Activated naive CD4-positive, alpha-beta T cell treated with anti-CD3 and anti-CD28 coated beads, Interleukin-2, amount 10 ng/mL, durations not matched to agents 7 days and 5 days (primary cell): ENCODE data around the gene LIG1.
A peak's percentile ranks its signal among the peaks of the same experiment; 100 is the strongest.

ENCODE experiments used
- CTCF ChIA-PET: fragments of 350-600 bp; sonication (Branson Sonifier 250); formaldehyde crosslinking; loops from one replicate; lab custom pipeline; 2021; ENCODE audit warnings: antibody characterized with exemption; lab: Charles Lee
- DNase-seq: peaks from one replicate; pipeline ENCODE4 v3.0.0-alpha.2; 2020
- H3K27ac Mint-ChIP-seq: one replicate; pipeline ENCODE4 v1.8.0; 2021; ENCODE audit warnings: mild to moderate bottlenecking, moderate library complexity, mixed read lengths
- H3K27me3 Mint-ChIP-seq: one replicate; pipeline ENCODE4 v1.8.0; 2021; ENCODE audit warnings: mild to moderate bottlenecking, mixed read lengths
- H3K36me3 Mint-ChIP-seq: one replicate; pipeline ENCODE4 v1.8.0; 2021; ENCODE audit warnings: mixed read lengths
- H3K4me1 Mint-ChIP-seq: one replicate; pipeline ENCODE4 v1.8.0; 2021; ENCODE audit warnings: mixed read lengths
- H3K4me3 Mint-ChIP-seq: one replicate; pipeline ENCODE4 v1.8.0; 2021; ENCODE audit warnings: mild to moderate bottlenecking, moderate library complexity, mixed read lengths
- H3K9me3 Mint-ChIP-seq: one replicate; pipeline ENCODE4 v1.8.0; 2021; ENCODE audit warnings: mixed read lengths

LIG1 gene

DNA sequence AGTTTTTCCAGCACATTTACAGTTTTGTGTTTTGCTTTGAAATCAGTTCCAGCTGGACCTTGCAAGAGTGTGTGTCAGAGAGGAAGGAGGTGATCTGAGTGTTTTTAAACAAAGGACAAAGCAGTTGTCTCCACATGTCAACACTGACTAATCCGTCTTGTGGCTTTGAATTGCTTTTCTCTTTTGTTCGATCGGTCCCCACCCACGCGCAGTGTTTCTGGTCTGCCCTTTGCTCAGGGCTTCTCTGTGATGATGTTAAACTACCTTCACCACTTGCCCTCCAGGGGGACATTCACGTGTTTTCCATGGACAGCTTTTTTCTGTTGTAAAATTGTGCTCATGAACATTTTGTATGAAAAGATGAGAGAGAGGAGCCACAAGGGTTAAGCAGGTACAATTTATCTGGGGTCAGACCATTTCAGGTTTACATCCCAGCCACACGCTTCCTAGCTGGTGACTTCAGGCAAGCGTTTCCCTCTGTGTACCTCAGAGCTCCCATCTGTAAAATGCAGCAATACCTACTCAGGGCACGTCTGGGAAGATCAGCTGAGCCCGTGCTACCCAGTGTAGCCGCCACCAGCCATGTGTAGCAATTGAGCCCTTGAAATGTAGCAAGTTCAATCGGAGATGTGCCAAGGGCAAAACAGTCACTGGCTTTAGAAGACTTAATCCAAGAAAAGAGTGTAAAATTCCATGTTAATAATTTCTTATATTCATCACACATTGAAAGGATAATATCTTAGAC, 46.1 kb downstream of the LIG1 start:
- peaks cover 7% of the 10 kb centered on the region for H3K4me1 Mint-ChIP-seq
- DNase-seq, result no peak
- H3K27me3 Mint-ChIP-seq, result no peaks in the 10 kb centered on the region
- H3K4me3 Mint-ChIP-seq, result no peak overlapping the region
- no peak overlapping the region for H3K27ac Mint-ChIP-seq
- peaks cover 66% of the 10 kb centered on the region for H3K36me3 Mint-ChIP-seq
- CTCF ChIA-PET, result interaction anchor here (1.0 to 1.1 kb wide), 2 partner anchors 17 to 36 kb away, joined by 3 to 4 read pairs; no protein-coding TSS in a partner anchor
- no peaks in the 10 kb centered on the region for H3K9me3 Mint-ChIP-seq

- H3K36me3 Mint-ChIP-seq, result peaks cover 61% of the 10 kb centered on the region
- H3K4me3 Mint-ChIP-seq, result no peak overlapping the region
- DNase-seq, result no peak
- H3K9me3 Mint-ChIP-seq, result no peaks in the 10 kb centered on the region
- CTCF ChIA-PET, result interaction anchor here (0.7 kb wide), 1 partner anchor 12 kb away, joined by 3 read pairs; the partner anchor contains the start of gene PLA2G4C
- no peaks in the 10 kb centered on the region for H3K27me3 Mint-ChIP-seq
- peaks cover 19% of the 10 kb centered on the region for H3K4me1 Mint-ChIP-seq
- H3K27ac Mint-ChIP-seq, result no peak overlapping the region
Observed at GRCh38 chr19:48122421-48122820, 47.7 kb downstream of the LIG1 start.

- Mint-ChIP-seq H3K36me3 (peaks cover 57% of the 10 kb centered on the region), H3K4me1 (peaks cover 20% of the 10 kb centered on the region), H3K9me3 (no peaks in the 10 kb centered on the region), H3K4me3 (no peak overlapping the region), H3K27ac (peak overlapping the region; percentile 80), H3K27me3 (no peaks in the 10 kb centered on the region)
- no peak for DNase-seq
- CTCF ChIA-PET, result interaction anchor here (0.7 kb wide), 1 partner anchor 11 kb away, joined by 3 read pairs; the partner anchor contains the start of gene PLA2G4C
Observed at GRCh38 chr19:48121909-48122371, 48.2 kb downstream of the LIG1 start.

DNA sequence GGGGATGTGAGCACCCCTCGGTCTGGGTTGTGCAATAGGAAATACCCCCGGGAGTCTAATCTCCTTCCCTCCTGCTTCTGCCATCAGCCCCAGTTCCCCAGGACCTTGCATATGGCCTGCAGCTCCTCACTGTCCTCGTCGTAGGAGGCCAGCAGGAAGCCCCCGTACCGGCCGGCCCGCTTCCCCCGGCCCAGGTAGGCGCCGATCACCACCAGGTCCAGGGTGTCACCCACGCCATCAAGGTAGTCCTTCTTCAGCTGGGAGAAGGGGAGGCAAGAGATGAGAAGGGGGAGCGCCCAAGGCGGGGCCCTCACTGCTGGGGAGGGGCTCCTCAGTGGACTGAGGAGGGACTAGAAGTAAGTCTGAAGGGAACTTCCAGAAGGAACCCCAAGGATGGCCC, 49.1 kb downstream of the LIG1 start:
- no peak for DNase-seq
- CTCF ChIA-PET, result no interaction called here
- Mint-ChIP-seq H3K27me3 (no peaks in the 10 kb centered on the region), H3K27ac (no peak overlapping the region), H3K4me1 (peaks cover 20% of the 10 kb centered on the region), H3K4me3 (no peak overlapping the region), H3K9me3 (no peaks in the 10 kb centered on the region), H3K36me3 (peaks cover 51% of the 10 kb centered on the region)

DNA sequence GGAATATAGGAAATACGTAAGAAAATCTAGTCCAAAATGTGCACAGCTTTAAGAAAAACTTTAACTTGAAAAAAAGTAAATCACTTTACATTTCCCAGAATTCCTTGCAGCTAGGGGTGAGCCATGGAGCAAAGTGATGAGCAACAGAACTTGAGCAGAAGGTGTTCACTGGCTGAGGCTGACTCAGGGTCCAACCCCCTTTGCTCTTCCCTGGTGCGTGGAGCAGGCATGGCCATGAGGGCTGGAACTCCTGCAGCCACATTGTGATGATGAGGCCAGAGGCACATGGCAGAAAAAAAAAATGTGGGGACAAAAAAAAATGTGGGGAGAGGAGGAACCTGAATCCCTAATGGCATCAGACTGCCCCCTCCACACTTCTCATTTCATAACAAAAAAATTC, 49.6 kb downstream of the LIG1 start:
- H3K36me3 Mint-ChIP-seq, result peaks cover 49% of the 10 kb centered on the region
- no peak for DNase-seq
- no peak overlapping the region for H3K27ac Mint-ChIP-seq
- peaks cover 20% of the 10 kb centered on the region for H3K4me1 Mint-ChIP-seq
- CTCF ChIA-PET, result no interaction called here
- H3K4me3 Mint-ChIP-seq, result no peak overlapping the region
- H3K9me3 Mint-ChIP-seq, result no peaks in the 10 kb centered on the region
- H3K27me3 Mint-ChIP-seq, result no peaks in the 10 kb centered on the region

DNA sequence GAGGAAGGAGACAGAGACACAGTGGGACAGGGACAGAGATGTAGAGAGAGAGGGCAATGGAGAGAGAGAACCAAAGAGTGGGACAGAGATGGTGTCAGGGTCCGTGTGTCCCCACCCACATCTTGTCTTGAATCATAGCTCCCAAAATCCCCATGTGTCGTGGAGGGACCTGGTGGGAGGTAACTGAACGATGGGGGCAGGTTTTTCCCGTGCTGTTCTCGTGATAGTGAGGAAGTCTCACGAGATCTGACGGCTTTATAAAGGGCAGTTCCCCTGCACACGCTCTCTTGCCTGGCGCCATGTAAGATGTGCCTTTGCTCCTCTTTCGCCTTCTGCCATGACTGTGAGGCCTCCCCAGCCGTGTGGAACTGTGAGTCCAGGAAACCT, 52.0 kb downstream of the LIG1 start:
- CTCF ChIA-PET, result no interaction called here
- Mint-ChIP-seq H3K36me3 (peaks cover 40% of the 10 kb centered on the region), H3K4me1 (peaks cover 21% of the 10 kb centered on the region), H3K27me3 (no peaks in the 10 kb centered on the region), H3K9me3 (no peaks in the 10 kb centered on the region), H3K27ac (peak overlapping the region; percentile 85), H3K4me3 (no peak overlapping the region)
- DNase-seq, result no peak

DNA sequence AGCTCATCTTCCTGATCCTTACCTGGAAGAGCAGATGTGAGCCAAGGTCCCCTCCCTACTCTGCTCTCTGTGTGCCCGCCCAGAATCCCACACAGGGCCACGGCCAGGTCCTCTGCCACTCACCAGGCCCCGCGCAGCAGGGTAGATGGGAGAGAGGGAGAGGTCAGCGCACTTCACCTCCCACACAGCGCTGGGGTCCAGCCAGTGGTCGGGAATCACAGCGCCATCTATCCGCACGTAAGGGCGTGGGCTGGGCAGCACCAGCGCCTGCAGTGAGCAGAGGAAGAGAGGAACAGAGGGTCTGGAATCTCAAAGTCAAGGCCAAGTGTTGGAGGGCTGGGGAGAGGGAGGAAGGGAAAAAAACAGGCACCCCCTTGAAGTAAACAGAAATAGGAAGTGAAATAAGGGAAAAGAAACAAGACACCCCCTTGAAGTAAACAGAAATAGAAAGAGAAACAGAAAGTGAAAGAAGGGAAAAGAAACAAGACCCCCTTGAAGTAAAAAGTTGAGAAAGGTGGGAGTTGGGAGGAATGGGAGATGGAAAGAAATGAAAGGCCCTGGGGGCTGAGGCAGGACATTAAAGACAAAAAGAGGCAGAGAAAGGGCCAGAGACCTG, 52.5 kb downstream of the LIG1 start:
- Mint-ChIP-seq H3K9me3 (no peaks in the 10 kb centered on the region), H3K36me3 (peaks cover 37% of the 10 kb centered on the region), H3K4me3 (no peak overlapping the region), H3K27ac (peak overlapping the region; percentile 85), H3K4me1 (peaks cover 22% of the 10 kb centered on the region), H3K27me3 (no peaks in the 10 kb centered on the region)
- CTCF ChIA-PET, result no interaction called here
- DNase-seq, result no peak

GRCh38 chr19:48113190-48113917, 56.8 kb downstream of the LIG1 start:
- peaks cover 21% of the 10 kb centered on the region for H3K4me1 Mint-ChIP-seq
- H3K27ac Mint-ChIP-seq, result no peak overlapping the region
- no peak for DNase-seq
- peaks cover 18% of the 10 kb centered on the region for H3K36me3 Mint-ChIP-seq
- CTCF ChIA-PET, result no interaction called here
- H3K4me3 Mint-ChIP-seq, result no peak overlapping the region
- H3K9me3 Mint-ChIP-seq, result no peaks in the 10 kb centered on the region
- H3K27me3 Mint-ChIP-seq, result no peaks in the 10 kb centered on the region

DNA sequence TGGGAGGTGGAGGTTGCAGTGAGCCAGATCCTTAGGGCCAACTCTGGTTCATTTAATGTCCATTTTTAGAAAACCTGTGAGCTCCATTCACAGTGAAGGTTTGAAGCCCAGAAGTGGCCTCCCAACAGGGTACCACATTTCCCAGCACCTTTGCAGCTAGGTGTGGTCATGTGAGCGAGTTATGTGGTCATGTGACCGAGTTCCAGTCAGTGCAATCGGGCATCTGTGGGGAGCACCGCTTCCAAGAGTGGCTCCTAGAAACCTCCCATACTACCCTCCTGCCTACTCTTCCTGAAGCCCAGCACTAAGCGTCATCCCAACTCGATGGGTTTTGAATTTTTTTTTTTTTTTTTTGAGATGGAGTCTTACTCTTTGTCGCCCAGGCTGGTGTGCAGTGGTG, 58.9 kb downstream of the LIG1 start:
- Mint-ChIP-seq H3K4me3 (peak overlapping the region; percentile 73), H3K36me3 (peaks cover 10% of the 10 kb centered on the region), H3K27me3 (no peaks in the 10 kb centered on the region), H3K9me3 (no peaks in the 10 kb centered on the region), H3K4me1 (peaks cover 15% of the 10 kb centered on the region), H3K27ac (peak overlapping the region; percentile 42)
- DNase-seq, result no peak
- CTCF ChIA-PET, result interaction anchor here (0.9 to 1.3 kb wide), 4 partner anchors 9 to 153 kb away, joined by 3 to 4 read pairs (median 4); no protein-coding TSS in a partner anchor

DNA sequence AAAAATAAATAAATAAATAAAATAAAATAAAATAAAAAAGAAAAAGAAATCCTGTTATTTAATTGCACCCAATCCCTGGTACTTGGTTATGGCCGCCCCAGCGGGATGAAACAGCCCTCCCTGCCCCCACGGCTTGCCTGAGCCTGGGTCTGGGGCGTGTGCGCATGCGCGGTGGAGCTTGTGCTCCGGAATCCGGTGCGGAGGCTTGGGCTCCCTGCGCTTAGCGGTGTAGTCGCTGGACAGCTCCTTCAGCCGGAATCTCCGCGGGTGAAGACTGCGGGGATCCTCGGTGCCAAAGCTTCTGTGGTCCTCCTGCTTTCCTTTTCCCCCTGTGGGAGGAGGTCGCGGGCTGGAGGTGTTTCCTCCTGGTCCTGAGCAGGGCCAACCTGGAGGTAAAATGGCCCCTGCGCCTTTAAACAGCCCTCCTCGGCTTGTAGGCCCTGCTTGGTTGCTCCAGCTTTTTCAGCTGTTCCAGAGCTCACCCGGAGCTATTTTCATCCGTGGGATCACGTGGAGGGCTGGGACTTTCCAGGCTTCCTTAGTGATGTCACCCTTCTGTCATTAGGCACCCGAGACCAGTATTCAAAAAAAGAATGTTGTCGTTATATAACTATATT, 59.7 kb downstream of the LIG1 start, which contains the start of gene PLA2G4C:
TSS of gene PLA2G4C (minus strand) at position 468 of the 617 bp plus-strand sequence. CDS start 4,288 bp downstream, outside the sequence.
- peak within 1 kb of the TSS; percentile 88 for H3K27ac Mint-ChIP-seq
- no peaks in the 10 kb centered on the region for H3K9me3 Mint-ChIP-seq
- peaks cover 15% of the 10 kb centered on the region for H3K4me1 Mint-ChIP-seq
- DNase-seq, result peak; percentile 86
- peak within 1 kb of the TSS; percentile 73 for H3K4me3 Mint-ChIP-seq
- CTCF ChIA-PET, result interaction anchor here (0.6 to 2.6 kb wide), 8 partner anchors 12 to 242 kb away, joined by 3 to 8 read pairs (median 4); no protein-coding TSS in a partner anchor
- H3K27me3 Mint-ChIP-seq, result no peaks in the 10 kb centered on the region
- H3K36me3 Mint-ChIP-seq, result peaks cover 10% of the 10 kb centered on the region

DNA sequence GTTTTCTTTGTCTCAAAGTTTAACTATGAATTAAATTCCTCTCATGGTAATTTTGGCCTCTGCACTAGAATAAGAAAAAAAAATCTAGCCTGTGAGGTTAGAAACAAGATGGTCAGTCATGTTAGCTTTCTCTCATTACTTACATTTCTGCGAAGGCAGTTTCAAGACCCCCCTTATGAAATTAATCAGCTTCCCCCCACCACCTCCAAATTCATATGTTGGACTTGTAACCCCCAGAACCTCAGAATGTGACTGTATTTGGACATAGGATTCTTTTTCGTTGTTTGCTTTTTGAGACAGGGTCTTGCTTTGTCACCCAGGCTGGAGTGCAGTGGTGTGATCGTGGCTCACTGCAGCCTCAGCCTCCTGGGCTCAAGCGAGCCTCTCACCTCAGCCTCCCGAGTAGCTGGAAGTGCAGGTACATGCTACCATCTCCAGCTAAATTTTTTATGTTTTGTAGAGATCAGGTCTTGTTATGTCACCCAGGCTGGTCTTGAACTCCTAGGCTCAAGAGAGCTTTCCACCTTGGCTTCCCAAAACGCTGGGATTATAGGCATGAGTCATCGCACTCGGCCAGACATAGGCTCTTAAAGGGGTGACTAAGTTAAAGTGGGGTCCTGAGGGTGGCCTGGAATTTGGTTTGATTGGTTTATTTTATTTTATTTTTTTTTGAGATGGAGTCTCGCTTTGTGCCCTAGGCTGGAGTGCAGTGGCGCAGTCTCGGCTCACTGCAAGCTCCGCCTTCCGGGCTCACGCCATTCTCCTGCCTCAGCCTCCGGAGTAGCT, 61.0 kb downstream of the LIG1 start:
- peaks cover 3% of the 10 kb centered on the region for H3K36me3 Mint-ChIP-seq
- no peak for DNase-seq
- H3K9me3 Mint-ChIP-seq, result no peaks in the 10 kb centered on the region
- no peak overlapping the region for H3K4me3 Mint-ChIP-seq
- CTCF ChIA-PET, result interaction anchor here (1.0 to 2.6 kb wide), 8 partner anchors 14 to 152 kb away, joined by 3 to 12 read pairs (median 4); no protein-coding TSS in a partner anchor
- H3K27ac Mint-ChIP-seq, result no peak overlapping the region
- H3K27me3 Mint-ChIP-seq, result no peaks in the 10 kb centered on the region
- peaks cover 15% of the 10 kb centered on the region for H3K4me1 Mint-ChIP-seq

DNA sequence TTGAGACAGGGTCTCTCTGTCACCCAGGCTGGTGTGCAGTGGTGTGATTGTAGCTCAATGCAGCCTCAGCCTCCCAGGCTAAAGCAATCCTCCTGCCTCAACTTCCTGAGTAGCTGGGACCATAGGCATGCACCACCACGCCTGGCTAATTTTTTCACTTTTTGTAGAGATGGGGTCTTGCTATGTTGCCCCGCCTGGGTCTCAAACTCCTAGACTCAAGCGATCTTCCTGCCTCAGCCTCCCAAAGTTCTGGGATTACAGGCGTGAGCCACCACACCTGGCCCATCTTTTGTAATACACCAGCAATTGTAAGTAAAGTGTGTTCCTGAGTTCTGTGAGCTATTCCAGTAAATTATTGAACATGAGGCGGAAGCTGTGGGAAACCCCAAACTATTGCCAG, 66.2 kb downstream of the LIG1 start:
- Mint-ChIP-seq H3K27me3 (no peaks in the 10 kb centered on the region), H3K4me3 (no peak overlapping the region), H3K4me1 (peaks cover 5% of the 10 kb centered on the region), H3K9me3 (no peaks in the 10 kb centered on the region), H3K27ac (no peak overlapping the region), H3K36me3 (no peaks in the 10 kb centered on the region)
- no peak for DNase-seq
- CTCF ChIA-PET, result interaction anchor here (1.0 to 2.4 kb wide), 6 partner anchors 9 to 516 kb away, joined by 3 to 14 read pairs (median 4); no protein-coding TSS in a partner anchor
